CD4-positive, alpha-beta T cell treated with Interleukin-17A for 1 hour (primary cell): ENCODE results near the gene KDM4D.
"Not testable (repeated sequence)": the region's sequence is repeated elsewhere in the genome, so short reads cannot be mapped to it uniquely, and the experiment has no call there.

Experiments
- DNase-seq: peaks from one replicate; pipeline ENCODE4 v3.0.0-alpha.2; 2020

The KDM4D gene

DNA sequence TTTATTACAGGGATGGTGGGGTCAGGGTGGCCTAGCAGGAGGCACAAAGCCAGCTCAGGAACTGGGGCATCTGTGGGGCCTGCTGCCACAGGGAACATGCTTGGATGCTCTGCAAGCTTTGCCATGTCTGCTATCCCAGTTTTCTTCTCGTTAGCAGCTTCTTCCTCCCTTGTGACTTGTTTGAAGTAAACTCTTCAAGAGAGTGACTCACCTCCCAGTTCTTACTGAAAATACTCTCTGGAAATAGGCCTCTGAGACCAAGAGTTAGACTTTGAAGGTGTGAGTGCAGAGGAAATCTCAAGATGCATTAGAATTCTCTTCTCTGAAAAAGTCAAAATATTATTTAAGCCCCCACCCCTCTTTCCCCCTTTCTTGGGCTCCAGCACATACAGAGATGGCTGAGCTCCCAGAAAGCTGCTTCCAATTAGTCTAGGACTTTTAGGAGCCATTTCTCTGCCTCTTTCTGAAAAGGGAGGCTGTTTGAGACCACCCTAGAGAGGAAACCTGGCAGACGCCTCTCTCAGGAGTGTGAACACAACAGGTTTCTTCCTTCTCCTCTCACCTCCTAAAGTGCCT, 15.3 kb upstream of the KDM4D start:
- no peak for DNase-seq

- DNase-seq, result no peak
Observed at GRCh38 chr11:94959179-94959578, 14.3 kb upstream of the KDM4D start.

DNA sequence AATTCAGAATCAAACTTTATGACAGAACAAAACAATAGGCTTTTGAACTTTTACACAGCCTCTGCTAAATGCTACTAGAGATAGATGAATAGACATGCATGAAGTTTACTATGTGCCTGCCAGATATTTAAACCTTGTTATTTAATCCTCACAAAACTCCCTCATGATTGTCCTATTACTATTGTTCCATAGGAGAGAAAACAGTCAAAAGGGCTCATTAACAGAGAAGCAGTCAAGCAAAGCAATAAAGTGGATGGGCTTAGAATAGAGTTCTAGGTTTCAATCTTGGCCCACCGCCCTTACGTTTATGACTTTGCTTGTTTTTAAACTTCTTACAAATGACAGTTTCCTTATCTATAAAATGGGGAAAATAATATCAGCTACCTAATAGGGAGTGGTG, 13.0 kb upstream of the KDM4D start:
- no peak for DNase-seq

- no peak for DNase-seq
Observed at GRCh38 chr11:94961255-94961654, 12.3 kb upstream of the KDM4D start.

DNA sequence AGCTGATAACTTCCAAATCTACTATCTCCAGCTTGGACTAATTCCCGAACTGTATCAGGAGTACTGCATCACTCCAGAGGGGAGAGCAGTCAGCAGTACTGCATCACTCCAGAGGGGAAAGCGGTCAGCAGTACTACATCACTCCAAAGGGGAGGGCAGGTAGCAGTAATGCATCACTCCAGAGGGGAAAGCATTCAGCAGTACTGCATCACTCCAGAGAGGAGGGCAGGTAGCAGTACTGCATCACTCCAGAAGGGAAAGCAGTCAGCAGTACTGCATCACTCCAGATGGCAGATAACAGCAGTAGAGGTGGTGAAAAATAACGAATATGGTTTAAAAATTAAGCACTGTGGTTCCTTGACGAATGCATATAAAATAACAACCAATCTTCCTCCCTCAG, 8.6 kb upstream of the KDM4D start:
- no peak for DNase-seq

- DNase-seq, result no peak
Observed at GRCh38 chr11:94968334-94968958, 5.1 kb upstream of the KDM4D start.

- DNase-seq, result no peak
Observed at GRCh38 chr11:94972700-94973098, 810 bp upstream of the KDM4D start.

GRCh38 chr11:94974178-94974577, 669 bp downstream of the KDM4D start:
- DNase-seq, result no peak

- no peak for DNase-seq
Observed at GRCh38 chr11:94975599-94975998, 2.1 kb downstream of the KDM4D start.

GRCh38 chr11:94987378-94987777, 13.9 kb downstream of the KDM4D start:
- DNase-seq, result no peak

- no peak for DNase-seq
Observed at GRCh38 chr11:94988748-94989147, 15.2 kb downstream of the KDM4D start.

- no peak for DNase-seq
Observed at GRCh38 chr11:94993400-94993943, 20.0 kb downstream of the KDM4D start.

DNA sequence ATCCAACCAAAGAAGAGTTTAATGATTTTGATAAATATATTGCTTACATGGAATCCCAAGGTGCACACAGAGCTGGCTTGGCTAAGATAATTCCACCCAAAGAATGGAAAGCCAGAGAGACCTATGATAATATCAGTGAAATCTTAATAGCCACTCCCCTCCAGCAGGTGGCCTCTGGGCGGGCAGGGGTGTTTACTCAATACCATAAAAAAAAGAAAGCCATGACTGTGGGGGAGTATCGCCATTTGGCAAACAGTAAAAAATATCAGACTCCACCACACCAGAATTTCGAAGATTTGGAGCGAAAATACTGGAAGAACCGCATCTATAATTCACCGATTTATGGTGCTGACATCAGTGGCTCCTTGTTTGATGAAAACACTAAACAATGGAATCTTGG, 23.9 kb downstream of the KDM4D start:
- no peak for DNase-seq

DNA sequence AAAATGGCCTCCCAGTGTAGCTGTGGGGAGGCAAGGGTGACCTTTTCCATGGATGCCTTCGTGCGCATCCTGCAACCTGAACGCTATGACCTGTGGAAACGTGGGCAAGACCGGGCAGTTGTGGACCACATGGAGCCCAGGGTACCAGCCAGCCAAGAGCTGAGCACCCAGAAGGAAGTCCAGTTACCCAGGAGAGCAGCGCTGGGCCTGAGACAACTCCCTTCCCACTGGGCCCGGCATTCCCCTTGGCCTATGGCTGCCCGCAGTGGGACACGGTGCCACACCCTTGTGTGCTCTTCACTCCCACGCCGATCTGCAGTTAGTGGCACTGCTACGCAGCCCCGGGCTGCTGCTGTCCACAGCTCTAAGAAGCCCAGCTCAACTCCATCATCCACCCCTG, 24.8 kb downstream of the KDM4D start:
- DNase-seq, result no peak

- DNase-seq, result no peak
Observed at GRCh38 chr11:95003716-95004115, 30.2 kb downstream of the KDM4D start.

GRCh38 chr11:95005642-95006041, 32.1 kb downstream of the KDM4D start:
- DNase-seq, result no peak

DNA sequence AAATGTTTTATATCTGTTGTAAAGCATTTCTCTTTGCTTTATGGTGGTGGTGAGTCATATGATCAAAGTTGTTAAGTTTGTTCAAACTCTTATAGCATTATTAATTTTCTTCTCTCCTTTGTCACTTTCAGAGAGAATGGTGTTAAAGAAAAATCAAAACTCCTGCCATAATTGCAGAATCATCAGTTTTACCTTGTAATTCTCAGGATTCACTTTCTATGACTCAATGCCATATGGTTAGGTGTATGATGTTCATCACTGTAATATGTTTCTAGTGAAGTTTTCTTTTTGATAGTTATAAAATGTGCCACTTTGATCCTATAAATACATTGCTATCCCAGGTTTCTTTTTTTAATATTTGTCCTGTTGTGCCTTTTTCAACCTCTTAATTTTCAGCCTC, 37.9 kb downstream of the KDM4D start:
- DNase-seq, result no peak

- DNase-seq, result no peak
Observed at GRCh38 chr11:95014184-95014821, 40.8 kb downstream of the KDM4D start.

DNA sequence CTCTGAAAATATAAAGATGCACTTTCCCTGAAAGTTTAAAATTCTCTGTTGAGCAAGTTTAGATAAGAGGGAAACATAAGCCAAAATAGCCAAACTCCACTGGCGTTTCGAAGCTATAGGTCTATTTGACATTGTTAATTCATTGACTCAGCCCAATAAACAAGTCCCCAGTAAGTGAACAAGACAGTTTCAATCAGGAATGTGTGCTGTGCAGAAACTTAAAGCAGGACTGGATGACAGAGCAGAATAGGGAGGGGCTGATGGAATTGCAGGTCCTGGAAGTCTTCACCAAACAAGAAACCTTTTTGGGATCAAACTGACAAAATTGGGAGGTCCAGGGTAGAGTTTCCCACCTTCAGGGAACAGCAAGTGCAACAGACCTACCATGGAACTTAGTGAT, 42.6 kb downstream of the KDM4D start:
- DNase-seq, result no peak

DNA sequence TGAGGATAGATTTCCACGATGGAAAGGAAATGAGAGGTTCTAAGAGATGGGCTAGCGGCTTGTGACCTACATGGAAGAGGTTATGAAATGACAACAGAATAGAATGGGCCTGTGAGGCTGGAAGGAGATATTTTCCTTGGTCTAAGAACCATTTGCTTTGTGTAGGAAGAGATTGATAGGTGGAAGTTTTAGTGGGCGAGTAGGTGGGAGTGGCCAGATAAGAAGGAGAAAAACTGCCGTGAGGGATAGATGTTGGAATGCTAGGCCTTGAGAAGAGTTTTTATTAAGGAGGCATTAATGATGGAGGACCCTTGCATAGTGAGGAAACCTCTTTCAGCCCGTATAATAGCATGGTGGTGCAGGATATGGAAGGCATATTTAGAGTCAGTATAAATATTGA, 48.0 kb downstream of the KDM4D start:
- not testable (repeated sequence) for DNase-seq

GRCh38 chr11:95024958-95025357, 51.4 kb downstream of the KDM4D start, which contains the start of gene KDM4E:
KDM4E (plus strand) TSS chr11:95025258; CDS start chr11:95025558, 300 bp downstream.
- DNase-seq, result no peak

DNA sequence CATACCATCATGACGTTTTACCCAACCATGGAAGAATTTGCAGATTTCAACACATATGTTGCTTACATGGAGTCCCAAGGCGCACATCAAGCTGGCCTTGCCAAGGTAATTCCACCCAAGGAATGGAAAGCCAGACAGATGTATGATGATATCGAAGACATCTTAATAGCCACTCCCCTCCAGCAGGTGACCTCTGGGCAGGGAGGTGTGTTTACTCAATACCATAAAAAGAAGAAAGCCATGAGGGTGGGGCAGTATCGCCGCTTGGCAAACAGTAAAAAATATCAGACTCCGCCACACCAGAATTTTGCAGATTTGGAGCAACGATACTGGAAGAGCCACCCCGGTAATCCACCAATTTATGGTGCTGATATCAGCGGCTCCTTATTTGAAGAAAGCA, 52.1 kb downstream of the KDM4D start:
- DNase-seq, result not testable (repeated sequence)

- no peak for DNase-seq
Observed at GRCh38 chr11:95028357-95028756, 54.8 kb downstream of the KDM4D start.

GRCh38 chr11:95033051-95033450, 59.5 kb downstream of the KDM4D start:
- no peak for DNase-seq
